ENCODE results near the gene INCENP. TPM values are rescaled to one million over a fixed set of nuclear protein-coding genes. Genes with fewer than 3 reads are reported as not detected.
A peak's percentile ranks its signal among the peaks of the same experiment; 100 is the strongest.

Gene INCENP
- total and polyA plus RNA-seq, 10 of the 15 experiments (the other 5 are each of a cell fraction or from before 2014, with no cell fraction given): 1.4 to 96.8 (median 29.0) TPM

DNA sequence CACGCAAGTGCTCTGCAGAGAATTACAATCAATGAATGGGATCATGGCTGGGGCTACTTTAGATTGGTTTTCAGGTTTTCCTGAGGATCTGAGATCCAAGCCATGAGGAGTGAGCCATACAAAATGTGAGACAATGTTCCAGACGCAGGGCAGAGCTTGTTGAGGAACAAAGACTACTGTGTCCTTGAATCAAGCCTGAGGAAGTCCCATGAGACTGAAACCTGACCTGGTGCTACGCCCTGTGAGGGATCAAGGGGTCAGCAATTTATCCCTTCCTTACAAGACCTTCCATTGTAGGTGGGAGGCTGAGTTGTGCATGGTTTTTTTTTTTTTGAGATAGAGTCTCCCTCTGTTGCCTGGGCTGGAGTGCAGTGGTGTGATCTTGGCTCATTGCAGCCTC is 2.1 kb downstream of the INCENP start:
- no TSS peak for BruUV-seq (replicated peaks)
- ATAC-seq (no peak), FAIRE-seq (no peak), DNase-seq (ENCODE audit: low read depth, low spot score) (no peak)
- Histone ChIP-seq H3K4me2 (ENCODE audit: control insufficient read depth, insufficient read depth) (peak overlapping the region; percentile 56; the same call in 1 of the 2 replicates), H2AFZ (ENCODE audit: control insufficient read depth, low read depth, low read length) (no peak overlapping the region), H3K27ac (ENCODE audit: control insufficient read depth, insufficient read depth) (no peak overlapping the region), H3K4me1 (ENCODE audit: control insufficient read depth, insufficient read depth, low read length) (no peaks in the 10 kb centered on the region; the same call in 1 of the 2 replicates), H3K4me3 (peak overlapping the region; percentile 95), H3K79me2 (ENCODE audit: control insufficient read depth, insufficient read depth, low read length) (peaks cover 62% of the 10 kb centered on the region), H3K27me3 (replicated peaks in 1 of 2; ENCODE audit: control insufficient read depth in 2 of 2, insufficient read depth in 2 of 2, low read length in 1 of 2) (no peaks in the 10 kb centered on the region), H4K20me1 (ENCODE audit: control insufficient read depth, insufficient read depth) (no peaks in the 10 kb centered on the region), H3K36me3 (ENCODE audit: control insufficient read depth in 2 of 2, insufficient read depth in 2 of 2, low read length in 1 of 2) (peaks cover 6 to 28% of the 10 kb centered on the region in 2 experiments; a peak in 3 of 4 replicates), H3K9me3 (replicated peaks; ENCODE audit: control insufficient read depth, insufficient read depth, low read length) (no peaks in the 10 kb centered on the region), H3K9ac (ENCODE audit: control insufficient read depth, insufficient read depth, low read length) (peak overlapping the region; percentile 0; the same call in 1 of the 2 replicates)
- ChIA-PET SMC1A (ENCODE audit: uncharacterized antibody, unreplicated experiment) (no interaction called here), CTCF (interaction anchor here (0.6 to 2.1 kb wide), 2 partner anchors 13 to 18 kb away, joined by 4 to 10 read pairs; no protein-coding TSS in a partner anchor), RAD21 (ENCODE audit: unreplicated experiment) (no interaction called here), POLR2A (interaction anchor here (0.6 kb wide), 1 partner anchor 16 kb away, joined by 4 read pairs; no protein-coding TSS in a partner anchor)
- in situ Hi-C loops (cut with MboI) (no loop called here), intact Hi-C loops (cut with micrococcal nuclease; ENCODE audit: unreplicated experiment) (no loop called here)
- 53% methylated on average over 3 of the region's 3 CpGs for WGBS (ENCODE audit: insufficient coverage, insufficient replicate concordance, low lambda C conversion rate, missing lambda C conversion rate)
- TF ChIP-seq MEF2B (IDR thresholded peaks at IDR 0.05; ENCODE audit: partially characterized antibody, poor library complexity, severe bottlenecking) (peak; percentile 22), NR2F1 (conservative IDR thresholded peaks at IDR 0.05) (0 out of 2 replicates have a peak, but pooled peaks have one; percentile 40)
- TF ChIP-seq, protein P1, sequence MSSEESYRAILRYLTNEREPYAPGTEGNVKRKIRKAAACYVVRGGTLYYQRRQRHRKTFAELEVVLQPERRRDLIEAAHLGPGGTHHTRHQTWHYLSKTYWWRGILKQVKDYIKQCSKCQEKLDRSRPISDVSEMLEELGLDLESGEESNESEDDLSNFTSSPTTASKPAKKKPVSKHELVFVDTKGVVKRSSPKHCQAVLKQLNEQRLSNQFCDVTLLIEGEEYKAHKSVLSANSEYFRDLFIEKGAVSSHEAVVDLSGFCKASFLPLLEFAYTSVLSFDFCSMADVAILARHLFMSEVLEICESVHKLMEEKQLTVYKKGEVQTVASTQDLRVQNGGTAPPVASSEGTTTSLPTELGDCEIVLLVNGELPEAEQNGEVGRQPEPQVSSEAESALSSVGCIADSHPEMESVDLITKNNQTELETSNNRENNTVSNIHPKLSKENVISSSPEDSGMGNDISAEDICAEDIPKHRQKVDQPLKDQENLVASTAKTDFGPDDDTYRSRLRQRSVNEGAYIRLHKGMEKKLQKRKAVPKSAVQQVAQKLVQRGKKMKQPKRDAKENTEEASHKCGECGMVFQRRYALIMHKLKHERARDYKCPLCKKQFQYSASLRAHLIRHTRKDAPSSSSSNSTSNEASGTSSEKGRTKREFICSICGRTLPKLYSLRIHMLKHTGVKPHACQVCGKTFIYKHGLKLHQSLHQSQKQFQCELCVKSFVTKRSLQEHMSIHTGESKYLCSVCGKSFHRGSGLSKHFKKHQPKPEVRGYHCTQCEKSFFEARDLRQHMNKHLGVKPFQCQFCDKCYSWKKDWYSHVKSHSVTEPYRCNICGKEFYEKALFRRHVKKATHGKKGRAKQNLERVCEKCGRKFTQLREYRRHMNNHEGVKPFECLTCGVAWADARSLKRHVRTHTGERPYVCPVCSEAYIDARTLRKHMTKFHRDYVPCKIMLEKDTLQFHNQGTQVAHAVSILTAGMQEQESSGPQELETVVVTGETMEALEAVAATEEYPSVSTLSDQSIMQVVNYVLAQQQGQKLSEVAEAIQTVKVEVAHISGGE (CRISPR knock-in tag; IDR thresholded peaks at IDR 0.05): no peak
